ENCODE results near the gene PCDH12. TPM values are rescaled to one million over a fixed set of nuclear protein-coding genes. Genes with fewer than 3 reads are reported as not detected.
A peak's percentile ranks its signal among the peaks of the same experiment; 100 is the strongest.

PCDH12 gene
- total and polyA plus RNA-seq, 10 of the 15 experiments (the other 5 are each of a cell fraction or from before 2014, with no cell fraction given) = 0.01 to 0.14 (median 0.06) TPM; not detected in 4

GRCh38 chr5:141992349-141992963 lies 34.5 kb upstream of the PCDH12 start:
- ChIA-PET POLR2A (no interaction called here), SMC1A (ENCODE audit: uncharacterized antibody, unreplicated experiment) (interaction anchor here (1.0 to 7.0 kb wide), 7 partner anchors 16 to 300 kb away, joined by 3 to 67 read pairs (median 27); partner anchors contain the start of genes GNPDA1 and RNF14), CTCF (interaction anchor here (0.6 to 9.5 kb wide), 13 partner anchors 14 to 153 kb away, joined by 3 to 120 read pairs (median 6); partner anchors contain the start of genes GNPDA1 and RNF14), RAD21 (ENCODE audit: unreplicated experiment) (interaction anchor here (1.0 to 3.7 kb wide), 3 partner anchors 23 to 151 kb away, joined by 3 to 25 read pairs (median 24); no protein-coding TSS in a partner anchor)
- no peak overlapping the region for H2AFZ ChIP-seq (ENCODE audit: control insufficient read depth, low read depth, low read length)
- DNase-seq (ENCODE audit: low read depth, low spot score) (no peak), FAIRE-seq (peak; percentile 97), ATAC-seq (peak; percentile 83)
- H3K9me3 ChIP-seq (replicated peaks; ENCODE audit: control insufficient read depth, insufficient read depth, low read length) = no peaks in the 10 kb centered on the region
- peaks cover 0 to 4% of the 10 kb centered on the region in 2 experiments; a peak in 1 of 4 replicates for H3K36me3 ChIP-seq (ENCODE audit: control insufficient read depth in 2 of 2, insufficient read depth in 2 of 2, low read length in 1 of 2)
- H3K9ac ChIP-seq (ENCODE audit: control insufficient read depth, insufficient read depth, low read length) = no peak overlapping the region
- no peaks in the 10 kb centered on the region for H4K20me1 ChIP-seq (ENCODE audit: control insufficient read depth, insufficient read depth)
- H3K4me3 ChIP-seq = no peak overlapping the region
- TF ChIP-seq NR2C2 (IDR thresholded peaks at IDR 0.05; ENCODE audit: borderline replicate concordance, control insufficient read depth, insufficient read length, low read depth) (no peak), SMC3 (IDR thresholded peaks at IDR 0.05; ENCODE audit: borderline replicate concordance, low read length) (peak; percentile 72; the same call in 1 of the 2 replicates), RAD21 (IDR thresholded peaks at IDR 0.05; ENCODE audit: insufficient read depth, low read depth, low read length) (peak; percentile 64), MEF2A (IDR thresholded peaks at IDR 0.05; ENCODE audit: insufficient read depth, low read depth, low read length) (peak; percentile 93), MEF2B (IDR thresholded peaks at IDR 0.05; ENCODE audit: partially characterized antibody, poor library complexity, severe bottlenecking) (peak; percentile 50), NFXL1 (IDR thresholded peaks at IDR 0.05; ENCODE audit: borderline replicate concordance) (no peak)
- TF ChIP-seq, protein P1, sequence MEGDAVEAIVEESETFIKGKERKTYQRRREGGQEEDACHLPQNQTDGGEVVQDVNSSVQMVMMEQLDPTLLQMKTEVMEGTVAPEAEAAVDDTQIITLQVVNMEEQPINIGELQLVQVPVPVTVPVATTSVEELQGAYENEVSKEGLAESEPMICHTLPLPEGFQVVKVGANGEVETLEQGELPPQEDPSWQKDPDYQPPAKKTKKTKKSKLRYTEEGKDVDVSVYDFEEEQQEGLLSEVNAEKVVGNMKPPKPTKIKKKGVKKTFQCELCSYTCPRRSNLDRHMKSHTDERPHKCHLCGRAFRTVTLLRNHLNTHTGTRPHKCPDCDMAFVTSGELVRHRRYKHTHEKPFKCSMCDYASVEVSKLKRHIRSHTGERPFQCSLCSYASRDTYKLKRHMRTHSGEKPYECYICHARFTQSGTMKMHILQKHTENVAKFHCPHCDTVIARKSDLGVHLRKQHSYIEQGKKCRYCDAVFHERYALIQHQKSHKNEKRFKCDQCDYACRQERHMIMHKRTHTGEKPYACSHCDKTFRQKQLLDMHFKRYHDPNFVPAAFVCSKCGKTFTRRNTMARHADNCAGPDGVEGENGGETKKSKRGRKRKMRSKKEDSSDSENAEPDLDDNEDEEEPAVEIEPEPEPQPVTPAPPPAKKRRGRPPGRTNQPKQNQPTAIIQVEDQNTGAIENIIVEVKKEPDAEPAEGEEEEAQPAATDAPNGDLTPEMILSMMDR (IDR thresholded peaks at IDR 0.05 in 2 of 3, conservative IDR thresholded peaks at IDR 0.05 in 1 of 3; ENCODE audit: control insufficient read depth in 2 of 3, extremely low read depth in 1 of 3, insufficient read depth in 1 of 3, low read depth in 3 of 3, low read length in 3 of 3) = peak; percentile 60 to 71 (median 64)
- H3K4me1 ChIP-seq (ENCODE audit: control insufficient read depth, insufficient read depth, low read length) = no peaks in the 10 kb centered on the region
- no peak overlapping the region for H3K27ac ChIP-seq (ENCODE audit: control insufficient read depth, insufficient read depth)
- BruUV-seq (replicated peaks) = no TSS peak
- no peaks in the 10 kb centered on the region for H3K27me3 ChIP-seq (replicated peaks in 1 of 2; ENCODE audit: control insufficient read depth in 2 of 2, insufficient read depth in 2 of 2, low read length in 1 of 2)
- intact Hi-C loops (cut with micrococcal nuclease; ENCODE audit: unreplicated experiment) (loop anchor here (1.0 to 2.0 kb wide), 2 partner anchors 22 to 152 kb away; no protein-coding TSS in a partner anchor), in situ Hi-C loops (cut with MboI) (loop anchor here (5.0 kb wide), 1 partner anchor 150 kb away; no protein-coding TSS in a partner anchor)
- WGBS (ENCODE audit: insufficient coverage, insufficient replicate concordance, low lambda C conversion rate, missing lambda C conversion rate) = 3% methylated on average over 2 of the region's 2 CpGs
- H3K4me2 ChIP-seq (ENCODE audit: control insufficient read depth, insufficient read depth) = no peak overlapping the region
- no peaks in the 10 kb centered on the region for H3K79me2 ChIP-seq (ENCODE audit: control insufficient read depth, insufficient read depth, low read length)
